ENCODE results near the gene NEDD9. TPM values are rescaled to one million over a fixed set of nuclear protein-coding genes. Genes with fewer than 3 reads are reported as not detected.
A peak's percentile ranks its signal among the peaks of the same experiment; 100 is the strongest.

Gene NEDD9
- total RNA-seq, 1 donor from 2014 or later, result 10.3 TPM

DNA sequence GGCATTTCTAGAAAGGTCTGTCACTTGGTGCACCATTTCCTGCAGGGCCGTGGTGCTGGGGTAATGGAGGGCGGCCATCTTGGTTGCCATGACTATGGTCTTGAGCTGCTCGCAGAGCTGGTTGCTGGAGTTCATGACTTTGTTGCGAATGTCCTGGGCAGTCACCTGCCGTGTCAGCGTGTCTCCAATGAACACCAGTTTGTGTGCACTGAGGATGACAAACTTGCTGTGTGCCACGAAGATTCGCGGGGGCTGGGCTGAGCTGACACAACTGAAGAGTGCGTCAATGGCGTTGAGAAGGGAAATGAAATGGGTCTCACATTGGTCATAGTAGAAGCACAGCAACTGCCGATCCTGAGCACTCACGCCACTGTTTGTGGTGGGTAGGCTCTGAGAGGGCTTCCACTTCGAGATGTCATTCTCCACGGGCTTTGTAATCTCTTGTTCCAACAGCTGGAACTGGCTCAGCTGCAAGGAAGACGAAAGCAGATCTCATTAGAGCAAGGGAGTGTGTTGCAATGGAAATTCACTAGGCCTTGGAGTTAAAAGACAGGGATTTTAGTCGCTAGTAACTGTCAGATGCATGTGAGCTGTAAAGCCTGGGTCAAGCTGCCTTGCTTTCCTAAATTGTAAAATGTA is 47.1 kb downstream of the NEDD9 start:
- Mint-ChIP-seq H3K9me3 (ENCODE audit: unreplicated experiment) (peaks cover 6% of the 10 kb centered on the region), H3K27ac (ENCODE audit: unreplicated experiment) (no peak overlapping the region), H3K4me1 (ENCODE audit: unreplicated experiment) (peaks cover 9% of the 10 kb centered on the region), H3K4me3 (ENCODE audit: unreplicated experiment) (no peak overlapping the region), H3K36me3 (ENCODE audit: unreplicated experiment) (peaks cover 38% of the 10 kb centered on the region), H3K27me3 (ENCODE audit: unreplicated experiment) (no peaks in the 10 kb centered on the region)
- TF ChIP-seq, protein P1, sequence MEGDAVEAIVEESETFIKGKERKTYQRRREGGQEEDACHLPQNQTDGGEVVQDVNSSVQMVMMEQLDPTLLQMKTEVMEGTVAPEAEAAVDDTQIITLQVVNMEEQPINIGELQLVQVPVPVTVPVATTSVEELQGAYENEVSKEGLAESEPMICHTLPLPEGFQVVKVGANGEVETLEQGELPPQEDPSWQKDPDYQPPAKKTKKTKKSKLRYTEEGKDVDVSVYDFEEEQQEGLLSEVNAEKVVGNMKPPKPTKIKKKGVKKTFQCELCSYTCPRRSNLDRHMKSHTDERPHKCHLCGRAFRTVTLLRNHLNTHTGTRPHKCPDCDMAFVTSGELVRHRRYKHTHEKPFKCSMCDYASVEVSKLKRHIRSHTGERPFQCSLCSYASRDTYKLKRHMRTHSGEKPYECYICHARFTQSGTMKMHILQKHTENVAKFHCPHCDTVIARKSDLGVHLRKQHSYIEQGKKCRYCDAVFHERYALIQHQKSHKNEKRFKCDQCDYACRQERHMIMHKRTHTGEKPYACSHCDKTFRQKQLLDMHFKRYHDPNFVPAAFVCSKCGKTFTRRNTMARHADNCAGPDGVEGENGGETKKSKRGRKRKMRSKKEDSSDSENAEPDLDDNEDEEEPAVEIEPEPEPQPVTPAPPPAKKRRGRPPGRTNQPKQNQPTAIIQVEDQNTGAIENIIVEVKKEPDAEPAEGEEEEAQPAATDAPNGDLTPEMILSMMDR (IDR thresholded peaks at IDR 0.05), result no peak
- peak; percentile 65 for DNase-seq (ENCODE audit: extremely low spot score, unreplicated experiment)

DNA sequence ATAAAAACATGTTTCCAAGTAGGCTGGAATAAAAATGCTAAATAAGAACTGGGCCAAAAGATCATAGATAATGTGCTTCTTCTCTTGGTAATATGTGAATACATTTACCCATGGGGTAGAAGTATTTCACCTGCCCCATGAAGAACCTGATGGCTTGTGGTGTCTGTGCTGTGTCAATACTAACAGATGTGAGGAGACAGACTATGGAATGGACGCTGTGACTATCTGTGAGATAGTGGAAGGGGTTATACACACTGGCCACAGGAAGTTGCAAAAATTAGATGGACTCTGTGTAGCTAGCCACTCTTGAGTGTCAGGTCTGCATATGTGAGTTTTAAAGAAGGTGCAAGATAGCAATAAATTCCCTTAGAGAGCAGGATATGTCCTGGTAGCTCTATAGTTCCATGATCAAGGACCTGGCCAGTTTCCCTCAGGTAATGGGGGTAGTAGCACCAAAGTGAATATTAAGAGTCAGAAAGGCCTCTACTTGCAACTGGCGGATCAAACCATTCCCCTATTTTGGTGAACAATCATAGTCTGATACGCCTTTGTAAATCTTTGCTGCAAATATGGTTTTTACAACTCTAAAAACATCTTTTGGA is 48.6 kb downstream of the NEDD9 start:
- Mint-ChIP-seq H3K4me3 (ENCODE audit: unreplicated experiment) (no peak overlapping the region), H3K4me1 (ENCODE audit: unreplicated experiment) (peaks cover 10% of the 10 kb centered on the region), H3K36me3 (ENCODE audit: unreplicated experiment) (peaks cover 35% of the 10 kb centered on the region), H3K27me3 (ENCODE audit: unreplicated experiment) (no peaks in the 10 kb centered on the region), H3K27ac (ENCODE audit: unreplicated experiment) (no peak overlapping the region), H3K9me3 (ENCODE audit: unreplicated experiment) (peaks cover 10% of the 10 kb centered on the region)
- TF ChIP-seq, protein P1 (IDR thresholded peaks at IDR 0.05), result no peak
- no peak for DNase-seq (ENCODE audit: extremely low spot score, unreplicated experiment)

DNA sequence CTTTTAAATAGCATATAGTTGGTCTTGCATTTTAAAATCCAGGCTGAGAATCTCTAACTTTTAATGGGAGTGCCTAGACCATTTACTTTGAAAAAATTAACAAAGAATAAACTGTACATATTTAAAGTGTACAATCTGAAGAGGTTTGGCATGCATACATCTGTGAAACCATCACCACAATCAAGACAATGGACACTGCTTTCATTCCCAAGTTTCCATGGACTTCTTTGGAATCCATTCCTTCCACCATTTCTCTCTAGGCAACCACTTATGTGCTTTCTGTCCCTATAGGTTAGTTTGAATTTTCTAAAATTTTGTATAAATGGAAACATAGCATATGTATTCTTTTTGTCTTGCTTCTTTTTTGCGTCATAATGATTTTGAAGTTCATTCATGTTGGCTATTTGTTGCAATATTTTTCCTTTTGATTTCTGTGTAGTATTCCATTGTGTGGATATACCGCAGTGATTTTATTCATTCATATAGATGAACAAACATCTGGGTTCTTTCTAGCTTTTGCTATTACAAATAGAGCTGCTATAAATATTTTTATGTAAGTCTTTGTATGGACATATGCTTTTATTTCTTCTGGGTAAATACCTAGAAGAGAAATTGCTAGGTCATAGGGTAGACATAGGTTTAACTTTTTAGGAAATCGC is 50.9 kb downstream of the NEDD9 start:
- TF ChIP-seq, protein P1 (IDR thresholded peaks at IDR 0.05), result no peak
- Mint-ChIP-seq H3K27ac (ENCODE audit: unreplicated experiment) (no peak overlapping the region), H3K4me1 (ENCODE audit: unreplicated experiment) (peaks cover 1% of the 10 kb centered on the region), H3K9me3 (ENCODE audit: unreplicated experiment) (peaks cover 10% of the 10 kb centered on the region), H3K27me3 (ENCODE audit: unreplicated experiment) (no peaks in the 10 kb centered on the region), H3K36me3 (ENCODE audit: unreplicated experiment) (peaks cover 23% of the 10 kb centered on the region), H3K4me3 (ENCODE audit: unreplicated experiment) (no peak overlapping the region)
- DNase-seq (ENCODE audit: extremely low spot score, unreplicated experiment), result no peak

DNA sequence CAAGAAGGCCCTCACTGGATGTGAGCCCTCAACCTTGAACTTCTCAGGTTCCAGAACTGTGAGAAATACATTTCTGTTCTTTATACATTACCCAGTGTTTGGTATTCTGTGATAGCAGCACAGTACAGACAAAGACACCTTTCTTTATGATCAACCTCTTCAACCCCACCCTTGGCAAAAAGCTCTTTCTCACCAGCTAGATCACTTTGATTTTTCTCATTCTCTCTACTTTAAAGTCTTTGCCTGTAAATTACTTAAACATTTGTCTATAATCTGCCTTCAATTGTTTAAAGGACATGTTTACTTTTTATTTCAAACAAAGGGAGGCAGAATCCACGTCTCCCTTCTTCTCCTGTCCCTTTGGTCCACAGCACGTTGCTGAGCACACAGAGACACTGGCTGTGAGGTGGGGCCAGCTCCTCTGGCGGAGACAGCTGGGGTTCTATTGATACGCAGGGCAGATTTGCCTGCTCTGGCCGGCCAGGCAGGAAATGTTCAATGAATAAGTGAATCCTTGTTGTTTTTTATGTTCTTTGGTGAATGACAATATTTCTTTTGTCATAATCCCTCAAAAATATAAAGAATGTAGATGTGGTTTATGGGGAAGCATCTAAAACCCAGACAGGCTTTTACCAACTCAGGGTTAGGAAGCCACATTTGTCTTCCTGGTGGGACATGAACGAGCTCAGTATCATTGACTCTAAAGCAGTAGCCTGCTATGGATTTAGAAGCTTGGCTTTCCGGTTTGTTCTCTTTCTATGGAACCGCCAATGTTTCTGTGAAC is 52.9 kb downstream of the NEDD9 start:
- no peak for DNase-seq (ENCODE audit: extremely low spot score, unreplicated experiment)
- no peak overlapping the region for H3K27ac Mint-ChIP-seq (ENCODE audit: unreplicated experiment)
- TF ChIP-seq, protein P1 (IDR thresholded peaks at IDR 0.05), result no peak
- no peaks in the 10 kb centered on the region for H3K27me3 Mint-ChIP-seq (ENCODE audit: unreplicated experiment)
- no peak overlapping the region for H3K4me3 Mint-ChIP-seq (ENCODE audit: unreplicated experiment)
- H3K4me1 Mint-ChIP-seq (ENCODE audit: unreplicated experiment), result peaks cover 1% of the 10 kb centered on the region
- peaks cover 16% of the 10 kb centered on the region for H3K36me3 Mint-ChIP-seq (ENCODE audit: unreplicated experiment)
- H3K9me3 Mint-ChIP-seq (ENCODE audit: unreplicated experiment), result peaks cover 10% of the 10 kb centered on the region

DNA sequence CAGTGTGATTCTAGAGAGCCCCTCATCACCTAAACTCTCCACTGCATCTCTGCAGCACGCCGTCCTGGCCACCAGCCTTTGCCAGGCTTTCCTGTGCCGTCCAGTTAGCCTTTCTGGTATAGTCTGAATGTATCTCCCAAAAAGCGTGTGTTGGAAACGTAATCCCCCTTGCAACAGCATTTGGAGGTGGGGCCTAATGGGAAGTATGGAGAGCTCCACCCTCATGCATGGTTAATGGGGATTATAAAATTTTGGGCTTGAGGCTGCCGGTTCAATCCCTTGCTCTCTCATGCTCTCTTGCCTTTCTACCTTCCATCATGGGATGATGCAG is 53.4 kb downstream of the NEDD9 start:
- peaks cover 10% of the 10 kb centered on the region for H3K9me3 Mint-ChIP-seq (ENCODE audit: unreplicated experiment)
- no peak overlapping the region for H3K4me3 Mint-ChIP-seq (ENCODE audit: unreplicated experiment)
- no peak overlapping the region for H3K27ac Mint-ChIP-seq (ENCODE audit: unreplicated experiment)
- peaks cover 14% of the 10 kb centered on the region for H3K36me3 Mint-ChIP-seq (ENCODE audit: unreplicated experiment)
- TF ChIP-seq, protein P1 (IDR thresholded peaks at IDR 0.05), result no peak
- H3K27me3 Mint-ChIP-seq (ENCODE audit: unreplicated experiment), result no peaks in the 10 kb centered on the region
- no peak for DNase-seq (ENCODE audit: extremely low spot score, unreplicated experiment)
- H3K4me1 Mint-ChIP-seq (ENCODE audit: unreplicated experiment), result peaks cover 1% of the 10 kb centered on the region

All from osteocyte (in vitro differentiated cells).